HepG2 (cell line): ENCODE measurements around the gene LENEP. TPM values are rescaled to one million over a fixed set of nuclear protein-coding genes. Genes with fewer than 3 reads are reported as not detected.

ENCODE experiments used
- CHCHD3 ChIP-seq: sonication (generic); formaldehyde crosslinking; IDR thresholded peaks from 2 replicates; pipeline ENCODE4 v1.8.0; 2022; ENCODE audit warnings: mild to moderate bottlenecking, missing genetic modification reagents, moderate library complexity
- DMAP1 ChIP-seq: IDR thresholded peaks from 2 replicates; pipeline ENCODE4 v1.6.1; 2016
- IKZF5 ChIP-seq: IDR thresholded peaks from 2 replicates; pipeline ENCODE4 v1.6.1; 2018; ENCODE audit warnings: missing genetic modification reagents, mild to moderate bottlenecking, missing compliant biosample characterization
- IRF9 ChIP-seq: sonication (generic); formaldehyde crosslinking; IDR thresholded peaks from 2 replicates; pipeline ENCODE4 v1.8.0; 2022; ENCODE audit warnings: missing genetic modification reagents, mild to moderate bottlenecking, borderline replicate concordance
- NFAT5 ChIP-seq: sonication (generic); formaldehyde crosslinking; IDR thresholded peaks from 2 replicates; pipeline ENCODE4 v1.4.0; 2020; ENCODE audit warnings: missing genetic modification reagents
- NR2F1 ChIP-seq, 2 experiments: fragments of 450-650 bp in 1 of 2; formaldehyde crosslinking in 1 of 2; IDR thresholded peaks; 2 replicates each; pipeline versions ENCODE4 v1.5.0 to v1.6.1; 2016 to 2020; ENCODE audit warnings: mild to moderate bottlenecking in 1 of 2, missing compliant biosample characterization in 1 of 2, missing genetic modification reagents in 1 of 2, moderate library complexity in 1 of 2
- SNAPC4 ChIP-seq: sonication (generic); formaldehyde crosslinking; IDR thresholded peaks from 2 replicates; pipeline ENCODE4 v1.4.0; 2020; ENCODE audit warnings: mild to moderate bottlenecking, missing genetic modification reagents
- SOX6 ChIP-seq, 2 experiments: fragments of 450-650 bp in 1 of 2; sonication (generic) in 1 of 2; formaldehyde crosslinking in 1 of 2; IDR thresholded peaks; 2 replicates each; pipeline versions ENCODE4 v1.4.0 to v1.6.1; 2017 to 2020; ENCODE audit warnings: antibody characterized with exemption in 1 of 2, mild to moderate bottlenecking in 1 of 2, missing genetic modification reagents in 1 of 2
- ZFP1 ChIP-seq: IDR thresholded peaks from 2 replicates; pipeline ENCODE4 v1.6.1; 2016
- ZFP90 ChIP-seq: sonication (generic); formaldehyde crosslinking; IDR thresholded peaks from 2 replicates; pipeline ENCODE4 v1.8.0; 2022; ENCODE audit warnings: missing genetic modification reagents, mild to moderate bottlenecking, inconsistent platforms, borderline replicate concordance
- ZNF205 ChIP-seq: IDR thresholded peaks from 2 replicates; pipeline ENCODE4 v1.6.1; 2018; ENCODE audit warnings: missing biosample characterization, missing genetic modification reagents
- ZNF276 ChIP-seq: sonication (generic); formaldehyde crosslinking; IDR thresholded peaks from 2 replicates; pipeline ENCODE4 v1.4.0; 2020; ENCODE audit warnings: mild to moderate bottlenecking, low read depth, missing genetic modification reagents
- ZNF567 ChIP-seq: sonication (generic); formaldehyde crosslinking; IDR thresholded peaks from 2 replicates; pipeline ENCODE4 v1.8.1; 2023; ENCODE audit warnings: mild to moderate bottlenecking, missing genetic modification reagents, borderline replicate concordance
- polyA plus RNA-seq, 8 experiments: library from polyadenylated mRNA; depleted of rRNA in 3 of 8; stranded (reverse) in 7 of 8; unstranded in 1 of 8; fragments of >200 nt; fragmentation: Illumina TruSeq in 4 of 8; extraction: Trizol in 4 of 8; gene quantifications; 2 replicates each; pipeline versions ENCODE4 v1.2.1 to v1.2.3, GENCODE V29; 2011 to 2016; ENCODE audit warnings: low read depth in 4 of 8, missing spikeins in 1 of 8, mixed read lengths in 1 of 8; ENCODE audit not compliant: insufficient read depth in 1 of 8
- total RNA-seq, 5 experiments: library from RNA; depleted of rRNA; stranded (reverse); fragments of >200 nt; fragmentation: Illumina TruSeq; extraction: Trizol; gene quantifications; 2 replicates each; pipeline ENCODE4 v1.2.3, GENCODE V29; 2016; ENCODE audit warnings: low read depth in 1 of 5

Gene LENEP
- total and polyA plus RNA-seq, 2 of the 13 experiments (the other 11 are each of a cell fraction or from before 2014, with no cell fraction given): 0.29 TPM; not detected in 1

- no peak for TF ChIP-seq CHCHD3 (CRISPR knock-in tag)
- TF ChIP-seq ZNF276 (CRISPR knock-in tag): peak; percentile 90; the same call in 1 of the 2 replicates
- TF ChIP-seq NFAT5 (CRISPR knock-in tag): no peak
- no peak for TF ChIP-seq SOX6 (IDR thresholded peaks at IDR 0.05)
- TF ChIP-seq SOX6 (CRISPR knock-in tag; IDR thresholded peaks at IDR 0.05): peak; percentile 36
- TF ChIP-seq IKZF5 (CRISPR knock-in tag): peak; percentile 40; the same call in 1 of the 2 replicates
- TF ChIP-seq ZNF567: no peak
- TF ChIP-seq DMAP1 (CRISPR knock-in tag): no peak
- no peak for TF ChIP-seq ZFP1 (CRISPR knock-in tag)
- TF ChIP-seq ZNF205 (CRISPR knock-in tag): no peak
- TF ChIP-seq SNAPC4 (CRISPR knock-in tag): no peak
- TF ChIP-seq NR2F1 (CRISPR knock-in tag; IDR thresholded peaks at IDR 0.05): no peak
- TF ChIP-seq ZFP90 (CRISPR knock-in tag): no peak; the same call in 1 of the 2 replicates
- TF ChIP-seq IRF9 (CRISPR knock-in tag): no peak
Measured at GRCh38 chr1:154999571-155000410, 6.4 kb downstream of the LENEP start (continued).
